ENCODE results near the gene DDIT3. TPM values are rescaled to one million over a fixed set of nuclear protein-coding genes. Genes with fewer than 3 reads are reported as not detected.

DDIT3 gene
- polyA plus RNA-seq, 3 donors: 9.3 to 163 (median 9.4) TPM

- H3K27ac ChIP-seq (ENCODE audit: low read depth in 1 of 2, low read length in 2 of 2): no peak overlapping the region
- no peak for TF ChIP-seq CTCF (IDR thresholded peaks at IDR 0.05)
- no peak overlapping the region for H2AFZ ChIP-seq (ENCODE audit: insufficient read depth, low read depth, low read length, poor library complexity, severe bottlenecking)
- Mint-ChIP-seq H3K27ac (no peak overlapping the region), H3K9me3 (peaks cover 0 to 11% (median 2%) of the 10 kb centered on the region in 7 donors), H3K4me3 (peak overlapping the region in 1 of 2 donors; percentile 3), H3K36me3 (peaks cover 4 to 8% of the 10 kb centered on the region in 2 donors), H3K27me3 (ENCODE audit: low read depth in 3 of 3) (peaks cover 40 to 48% (median 45%) of the 10 kb centered on the region in 3 donors), H3K4me1 (peaks cover 20% of the 10 kb centered on the region)
- H3K36me3 ChIP-seq (replicated peaks in 1 of 2; ENCODE audit: control insufficient read depth in 1 of 2, insufficient read depth in 2 of 2, low read length in 2 of 2): no peaks in the 10 kb centered on the region
- H3K4me1 ChIP-seq (ENCODE audit: control insufficient read depth in 1 of 2, insufficient read depth in 2 of 2, low read length in 2 of 2): peaks cover 4 to 16% of the 10 kb centered on the region in 2 donors
- WGBS (ENCODE audit: insufficient coverage): no CpG with 5 or more reads among the region's 2 CpGs
- H3K4me3 ChIP-seq (replicated peaks in 1 of 3; ENCODE audit: low read depth in 2 of 3, low read length in 3 of 3): no peak overlapping the region
- peaks cover 31 to 37% of the 10 kb centered on the region in 2 donors for H3K27me3 ChIP-seq (ENCODE audit: control insufficient read depth in 2 of 2, insufficient read depth in 2 of 2, low read length in 2 of 2)
- no peak overlapping the region for H3K9ac ChIP-seq (ENCODE audit: insufficient read depth, low read length, poor library complexity, severe bottlenecking)
- no peaks in the 10 kb centered on the region for H3K79me2 ChIP-seq (ENCODE audit: insufficient read depth, low read length)
- H3K9me3 ChIP-seq (replicated peaks in 1 of 2; ENCODE audit: control insufficient read depth in 1 of 2, insufficient read depth in 1 of 2, low read length in 2 of 2): no peaks in the 10 kb centered on the region
- intact Hi-C loops (cut with micrococcal nuclease): no loop called here
- DNase-seq: no peak
- H3K4me2 ChIP-seq (replicated peaks; ENCODE audit: extremely low read depth, low read length, poor library complexity, severe bottlenecking): no peak overlapping the region
- no peaks in the 10 kb centered on the region for H4K20me1 ChIP-seq (ENCODE audit: insufficient read depth, low read length)
These were observed 32.0 kb upstream of the DDIT3 start for GRCh38 chr12:57552306-57552651.

GRCh38 chr12:57551637-57552305 lies 31.5 kb upstream of the DDIT3 start:
- Histone ChIP-seq H3K27ac (ENCODE audit: low read depth in 1 of 2, low read length in 2 of 2) (no peak overlapping the region), H3K36me3 (replicated peaks in 1 of 2; ENCODE audit: control insufficient read depth in 1 of 2, insufficient read depth in 2 of 2, low read length in 2 of 2) (no peaks in the 10 kb centered on the region), H3K27me3 (ENCODE audit: control insufficient read depth in 2 of 2, insufficient read depth in 2 of 2, low read length in 2 of 2) (peaks cover 31 to 37% of the 10 kb centered on the region in 2 donors), H3K9ac (ENCODE audit: insufficient read depth, low read length, poor library complexity, severe bottlenecking) (no peak overlapping the region), H3K9me3 (replicated peaks in 1 of 2; ENCODE audit: control insufficient read depth in 1 of 2, insufficient read depth in 1 of 2, low read length in 2 of 2) (no peaks in the 10 kb centered on the region), H3K4me3 (replicated peaks in 1 of 3; ENCODE audit: low read depth in 2 of 3, low read length in 3 of 3) (no peak overlapping the region), H4K20me1 (ENCODE audit: insufficient read depth, low read length) (no peaks in the 10 kb centered on the region), H2AFZ (ENCODE audit: insufficient read depth, low read depth, low read length, poor library complexity, severe bottlenecking) (no peak overlapping the region), H3K79me2 (ENCODE audit: insufficient read depth, low read length) (peaks cover 2% of the 10 kb centered on the region), H3K4me1 (ENCODE audit: control insufficient read depth in 1 of 2, insufficient read depth in 2 of 2, low read length in 2 of 2) (peaks cover 4 to 20% of the 10 kb centered on the region in 2 donors), H3K4me2 (replicated peaks; ENCODE audit: extremely low read depth, low read length, poor library complexity, severe bottlenecking) (no peak overlapping the region)
- no CpG with 5 or more reads among the region's 3 CpGs for WGBS (ENCODE audit: insufficient coverage)
- intact Hi-C loops (cut with micrococcal nuclease): no loop called here
- Mint-ChIP-seq H3K36me3 (peaks cover 4 to 8% of the 10 kb centered on the region in 2 donors), H3K9me3 (peaks cover 0 to 11% (median 2%) of the 10 kb centered on the region in 7 donors), H3K4me1 (peaks cover 23% of the 10 kb centered on the region), H3K27ac (peak overlapping the region in 1 of 7 donors; percentile 67), H3K4me3 (no peak overlapping the region), H3K27me3 (ENCODE audit: low read depth in 3 of 3) (peaks cover 40 to 48% (median 45%) of the 10 kb centered on the region in 3 donors)
- no peak for DNase-seq
- no peak for TF ChIP-seq CTCF (IDR thresholded peaks at IDR 0.05)
